K562 (cell line): ENCODE data around the gene DPP9. TPM values are rescaled to one million over a fixed set of nuclear protein-coding genes. Genes with fewer than 3 reads are reported as not detected.

Experiments
- CBFB ChIP-seq: sonication (generic); formaldehyde crosslinking; IDR thresholded peaks from 2 replicates; pipeline ENCODE4 v1.4.0; 2020; ENCODE audit warnings: mild to moderate bottlenecking, missing genetic modification reagents
- CREBBP ChIP-seq: IDR thresholded peaks from one replicate; pipeline ENCODE4 v1.6.1; 2012; ENCODE audit warnings: low read depth, mild to moderate bottlenecking, control low read depth, inconsistent platforms, low read length
- FOXK2 ChIP-seq, 2 experiments: fragments of 450-650 bp; IDR thresholded peaks in 1 of 2; conservative IDR thresholded peaks in 1 of 2; 2 replicates each; pipeline ENCODE4 v1.6.1; 2016; ENCODE audit warnings: low read depth in 2 of 2, mild to moderate bottlenecking in 1 of 2
- GTF2F1 ChIP-seq: IDR thresholded peaks from 2 replicates; pipeline ENCODE4 v1.6.1; 2011; ENCODE audit warnings: low read depth, low read length, improper control_type of control experiment
- HNRNPK ChIP-seq: fragments of 200-400 bp; formaldehyde crosslinking; IDR thresholded peaks from one replicate; pipeline ENCODE4 v1.6.1; 2018; ENCODE audit warnings: mild to moderate bottlenecking, low read depth, low read length; ENCODE audit not compliant: poor library complexity, severe bottlenecking
- LEF1 ChIP-seq: fragments of 450-650 bp; IDR thresholded peaks from 2 replicates; pipeline ENCODE4 v1.6.1; 2016; ENCODE audit warnings: mild to moderate bottlenecking
- MED1 ChIP-seq: sonication (generic); formaldehyde crosslinking; IDR thresholded peaks from 2 replicates; pipeline ENCODE4 v1.8.1; 2023; ENCODE audit warnings: missing genetic modification reagents, borderline replicate concordance
- MIER1 ChIP-seq: fragments of 450-650 bp; IDR thresholded peaks from 2 replicates; pipeline ENCODE4 v1.6.1; 2016; ENCODE audit warnings: antibody characterized with exemption, mild to moderate bottlenecking, low read depth
- NCOA1 ChIP-seq: fragments of 450-650 bp; IDR thresholded peaks from 2 replicates; pipeline ENCODE4 v1.6.1; 2016; ENCODE audit warnings: low read depth
- NFE2L1 ChIP-seq: fragments of 450-650 bp; IDR thresholded peaks from 2 replicates; pipeline ENCODE4 v1.6.1; 2016; ENCODE audit warnings: missing genetic modification characterization, low read depth, mild to moderate bottlenecking, missing compliant biosample characterization, moderate library complexity, borderline replicate concordance
- POLR2G ChIP-seq: fragments of 200-400 bp; formaldehyde crosslinking; IDR thresholded peaks from 2 replicates; pipeline ENCODE4 v1.6.1; 2017; ENCODE audit warnings: low read depth, mild to moderate bottlenecking, antibody characterized with exemption, low read length, moderate library complexity
- TAF7 ChIP-seq: fragments of 450-650 bp; IDR thresholded peaks from 2 replicates; pipeline ENCODE4 v1.6.1; 2016; ENCODE audit warnings: missing genetic modification characterization, missing compliant biosample characterization
- TFAM ChIP-seq: fragments of 250-450 bp; sonication (Bioruptor Pico); conservative IDR thresholded peaks from 2 replicates; pipeline ENCODE4 v1.5.0; 2021; ENCODE audit warnings: mild to moderate bottlenecking, moderate library complexity
- ZNF232 ChIP-seq: sonication (generic); formaldehyde crosslinking; IDR thresholded peaks from 2 replicates; pipeline ENCODE4 v1.8.0; 2022; ENCODE audit warnings: mild to moderate bottlenecking, missing genetic modification reagents
- ZNF589 ChIP-seq: fragments of 200-800 bp; sonication (Bioruptor generic); IDR thresholded peaks from 2 replicates; pipeline ENCODE4 v1.6.1; 2016; ENCODE audit warnings: low read depth, missing genetic modification characterization, missing compliant biosample characterization
- ZNF830 ChIP-seq: fragments of 250-450 bp; sonication (Bioruptor Pico); IDR thresholded peaks from 2 replicates; pipeline ENCODE4 v1.5.0; 2021; ENCODE audit warnings: mild to moderate bottlenecking
- ZSCAN32 ChIP-seq: fragments of 450-650 bp; formaldehyde crosslinking; IDR thresholded peaks from 2 replicates; pipeline ENCODE4 v1.4.0; 2020; ENCODE audit warnings: mild to moderate bottlenecking, moderate library complexity
- polyA plus RNA-seq, 8 experiments: library from polyadenylated mRNA; depleted of rRNA in 4 of 8; stranded (reverse) in 5 of 8; unstranded in 3 of 8; fragments of >200 nt; fragmentation: Nextera tagmentation in 2 of 8; fragmentation: Illumina TruSeq in 1 of 8; extraction: Ambion mirVana in 2 of 8; extraction: Trizol in 1 of 8; gene quantifications; 2 replicates each; pipeline versions ENCODE4 v1.2.1 to v1.2.3, GENCODE V29; 2011 to 2014; ENCODE audit warnings: inconsistent platforms in 1 of 8, missing spikeins in 1 of 8
- total RNA-seq, 7 experiments: library from RNA; depleted of rRNA in 6 of 7; stranded (reverse); fragments of >200 nt in 6 of 7; fragmentation: Illumina TruSeq in 2 of 7; extraction: Trizol in 2 of 7; gene quantifications; 2 replicates each; pipeline versions ENCODE4 v1.2.1 to v1.2.3, GENCODE V29; 2011 to 2021; ENCODE audit warnings: low replicate concordance in 1 of 7
- TF ChIP-seq, protein P1 (sequence below): fragments of 250-450 bp; sonication (Bioruptor Pico); IDR thresholded peaks from 2 replicates; pipeline ENCODE4 v1.4.0; 2020; ENCODE audit warnings: mild to moderate bottlenecking
- TF ChIP-seq, protein P2 (sequence below): fragments of 450-650 bp; IDR thresholded peaks from 2 replicates; pipeline ENCODE4 v1.6.1; 2016; ENCODE audit warnings: borderline replicate concordance
- TF ChIP-seq, protein P3 (sequence below): fragments of 250-450 bp; sonication (Bioruptor Pico); IDR thresholded peaks from 2 replicates; pipeline ENCODE4 v1.5.0; 2020; ENCODE audit warnings: mild to moderate bottlenecking, borderline replicate concordance
- TF ChIP-seq, protein P4 (sequence below): sonication (generic); formaldehyde crosslinking; IDR thresholded peaks from 2 replicates; pipeline ENCODE4 v1.8.0; 2022; ENCODE audit warnings: missing genetic modification reagents, mild to moderate bottlenecking, borderline replicate concordance

The DPP9 gene
- total and polyA plus RNA-seq, 9 of the 15 experiments (the other 6 are each of a cell fraction or from before 2014, with no cell fraction given): 0.90 to 66.7 (median 24.5) TPM

DNA sequence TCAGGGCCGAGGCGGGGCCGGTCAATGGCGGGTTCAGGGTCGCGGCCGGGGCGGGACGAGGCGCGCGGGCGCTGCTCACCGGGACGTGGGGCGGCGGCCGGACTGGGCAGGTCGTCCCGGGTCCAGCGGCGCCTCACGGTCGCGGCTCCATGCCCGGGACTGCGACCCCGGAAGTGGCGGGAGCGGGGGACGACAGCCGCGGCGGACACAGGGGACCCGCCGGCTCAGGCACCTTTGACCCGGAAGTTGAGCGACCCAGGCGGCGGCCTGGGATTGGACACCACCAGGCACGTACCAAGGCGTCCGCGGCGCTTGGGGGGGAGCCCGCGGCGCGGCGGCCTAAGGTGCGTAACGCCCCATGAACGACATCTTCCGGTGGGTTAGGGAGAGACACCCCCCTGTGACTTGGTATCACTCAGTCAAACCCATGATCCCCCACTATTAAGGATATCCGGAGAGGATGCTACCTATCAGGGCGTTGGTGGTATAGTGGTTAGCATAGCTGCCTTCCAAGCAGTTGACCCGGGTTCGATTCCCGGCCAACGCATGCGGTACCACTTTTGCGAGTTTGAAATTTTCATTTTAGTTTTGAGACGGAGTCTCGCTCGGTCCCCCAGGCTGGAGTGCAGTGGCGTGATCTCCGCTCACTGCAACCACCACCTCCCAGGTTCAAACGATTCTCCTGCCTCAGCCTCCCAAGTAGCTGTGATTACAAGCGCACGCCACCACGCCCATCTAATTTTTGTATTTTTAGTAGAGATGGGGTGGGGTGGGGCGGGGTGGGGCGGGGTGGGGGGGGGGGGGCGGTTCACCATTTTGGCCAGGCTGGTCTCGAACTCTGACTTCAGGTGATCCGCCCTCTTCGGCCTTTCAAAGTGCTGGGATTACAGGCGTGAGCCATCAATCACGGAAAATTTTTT, at the start of gene DPP9 (continued):
- TF ChIP-seq, protein P1, sequence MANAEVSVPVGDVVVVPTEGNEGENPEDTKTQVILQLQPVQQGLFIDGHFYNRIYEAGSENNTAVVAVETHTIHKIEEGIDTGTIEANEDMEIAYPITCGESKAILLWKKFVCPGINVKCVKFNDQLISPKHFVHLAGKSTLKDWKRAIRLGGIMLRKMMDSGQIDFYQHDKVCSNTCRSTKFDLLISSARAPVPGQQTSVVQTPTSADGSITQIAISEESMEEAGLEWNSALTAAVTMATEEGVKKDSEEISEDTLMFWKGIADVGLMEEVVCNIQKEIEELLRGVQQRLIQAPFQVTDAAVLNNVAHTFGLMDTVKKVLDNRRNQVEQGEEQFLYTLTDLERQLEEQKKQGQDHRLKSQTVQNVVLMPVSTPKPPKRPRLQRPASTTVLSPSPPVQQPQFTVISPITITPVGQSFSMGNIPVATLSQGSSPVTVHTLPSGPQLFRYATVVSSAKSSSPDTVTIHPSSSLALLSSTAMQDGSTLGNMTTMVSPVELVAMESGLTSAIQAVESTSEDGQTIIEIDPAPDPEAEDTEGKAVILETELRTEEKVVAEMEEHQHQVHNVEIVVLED: peak; percentile 89
- TF ChIP-seq ZNF232 (CRISPR knock-in tag) (no peak), ZNF589 (CRISPR knock-in tag) (no peak), FOXK2 (conservative IDR thresholded peaks at IDR 0.05 in 1 of 2, IDR thresholded peaks at IDR 0.05 in 1 of 2; ENCODE audit: low read depth in 2 of 2) (peak in 1 of 2 experiments; percentile 100; a peak in 3 of 4 replicates), CBFB (no peak), HNRNPK (peak; percentile 31), LEF1 (no peak), POLR2G (peak; percentile 87), CREBBP (no peak), GTF2F1 (no peak), TFAM (CRISPR knock-in tag) (no peak), ZSCAN32 (CRISPR knock-in tag) (no peak), TAF7 (tag) (no peak), NFE2L1 (tag) (no peak), MIER1 (no peak), MED1 (no peak), NCOA1 (peak; percentile 89), ZNF830 (CRISPR knock-in tag) (no peak)
- TF ChIP-seq, protein P2, sequence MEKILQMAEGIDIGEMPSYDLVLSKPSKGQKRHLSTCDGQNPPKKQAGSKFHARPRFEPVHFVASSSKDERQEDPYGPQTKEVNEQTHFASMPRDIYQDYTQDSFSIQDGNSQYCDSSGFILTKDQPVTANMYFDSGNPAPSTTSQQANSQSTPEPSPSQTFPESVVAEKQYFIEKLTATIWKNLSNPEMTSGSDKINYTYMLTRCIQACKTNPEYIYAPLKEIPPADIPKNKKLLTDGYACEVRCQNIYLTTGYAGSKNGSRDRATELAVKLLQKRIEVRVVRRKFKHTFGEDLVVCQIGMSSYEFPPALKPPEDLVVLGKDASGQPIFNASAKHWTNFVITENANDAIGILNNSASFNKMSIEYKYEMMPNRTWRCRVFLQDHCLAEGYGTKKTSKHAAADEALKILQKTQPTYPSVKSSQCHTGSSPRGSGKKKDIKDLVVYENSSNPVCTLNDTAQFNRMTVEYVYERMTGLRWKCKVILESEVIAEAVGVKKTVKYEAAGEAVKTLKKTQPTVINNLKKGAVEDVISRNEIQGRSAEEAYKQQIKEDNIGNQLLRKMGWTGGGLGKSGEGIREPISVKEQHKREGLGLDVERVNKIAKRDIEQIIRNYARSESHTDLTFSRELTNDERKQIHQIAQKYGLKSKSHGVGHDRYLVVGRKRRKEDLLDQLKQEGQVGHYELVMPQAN: 0 out of 2 replicates have a peak, but pooled peaks have one; percentile 24
- TF ChIP-seq, protein P3, sequence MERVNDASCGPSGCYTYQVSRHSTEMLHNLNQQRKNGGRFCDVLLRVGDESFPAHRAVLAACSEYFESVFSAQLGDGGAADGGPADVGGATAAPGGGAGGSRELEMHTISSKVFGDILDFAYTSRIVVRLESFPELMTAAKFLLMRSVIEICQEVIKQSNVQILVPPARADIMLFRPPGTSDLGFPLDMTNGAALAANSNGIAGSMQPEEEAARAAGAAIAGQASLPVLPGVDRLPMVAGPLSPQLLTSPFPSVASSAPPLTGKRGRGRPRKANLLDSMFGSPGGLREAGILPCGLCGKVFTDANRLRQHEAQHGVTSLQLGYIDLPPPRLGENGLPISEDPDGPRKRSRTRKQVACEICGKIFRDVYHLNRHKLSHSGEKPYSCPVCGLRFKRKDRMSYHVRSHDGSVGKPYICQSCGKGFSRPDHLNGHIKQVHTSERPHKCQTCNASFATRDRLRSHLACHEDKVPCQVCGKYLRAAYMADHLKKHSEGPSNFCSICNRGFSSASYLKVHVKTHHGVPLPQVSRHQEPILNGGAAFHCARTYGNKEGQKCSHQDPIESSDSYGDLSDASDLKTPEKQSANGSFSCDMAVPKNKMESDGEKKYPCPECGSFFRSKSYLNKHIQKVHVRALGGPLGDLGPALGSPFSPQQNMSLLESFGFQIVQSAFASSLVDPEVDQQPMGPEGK (CRISPR knock-in tag): 0 out of 2 replicates have a peak, but pooled peaks have one; percentile 18
- TF ChIP-seq, protein P4, sequence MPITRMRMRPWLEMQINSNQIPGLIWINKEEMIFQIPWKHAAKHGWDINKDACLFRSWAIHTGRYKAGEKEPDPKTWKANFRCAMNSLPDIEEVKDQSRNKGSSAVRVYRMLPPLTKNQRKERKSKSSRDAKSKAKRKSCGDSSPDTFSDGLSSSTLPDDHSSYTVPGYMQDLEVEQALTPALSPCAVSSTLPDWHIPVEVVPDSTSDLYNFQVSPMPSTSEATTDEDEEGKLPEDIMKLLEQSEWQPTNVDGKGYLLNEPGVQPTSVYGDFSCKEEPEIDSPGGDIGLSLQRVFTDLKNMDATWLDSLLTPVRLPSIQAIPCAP (CRISPR knock-in tag): no peak
